NCI-H2227 treated with DMSO at 0.1 percent for 48 hours (cell line): ENCODE results near the gene GABRB3.
"Not testable (repeated sequence)": the region's sequence is repeated elsewhere in the genome, so short reads cannot be mapped to it uniquely, and the experiment has no call there.

Source experiments
- DNase-seq: peaks from one replicate; lab custom pipeline; 2025; lab: John Stamatoyannopoulos, UW

GABRB3 gene

GRCh38 chr15:26736502-26737248, 36.2 kb downstream of the GABRB3 start:
- DNase-seq: no peak

GRCh38 chr15:26731965-26732364, 40.9 kb downstream of the GABRB3 start:
- DNase-seq: no peak

GRCh38 chr15:26729581-26729980, 43.3 kb downstream of the GABRB3 start:
- no peak for DNase-seq

GRCh38 chr15:26729030-26729429, 43.8 kb downstream of the GABRB3 start:
- DNase-seq: no peak

- DNase-seq: no peak
Observed at GRCh38 chr15:26724381-26725150, 48.3 kb downstream of the GABRB3 start.

GRCh38 chr15:26722621-26723160, 50.2 kb downstream of the GABRB3 start:
- no peak for DNase-seq

- DNase-seq: no peak
Observed at GRCh38 chr15:26721232-26721967, 51.5 kb downstream of the GABRB3 start.

GRCh38 chr15:26720546-26720945, 52.3 kb downstream of the GABRB3 start:
- no peak for DNase-seq

- DNase-seq: not testable (repeated sequence)
Observed at GRCh38 chr15:26719866-26720265, 53.0 kb downstream of the GABRB3 start.

- DNase-seq: no peak
Observed at GRCh38 chr15:26716069-26716468, 56.8 kb downstream of the GABRB3 start.

- DNase-seq: no peak
Observed at GRCh38 chr15:26713498-26713897, 59.4 kb downstream of the GABRB3 start.

GRCh38 chr15:26712335-26712734, 60.5 kb downstream of the GABRB3 start:
- DNase-seq: no peak

- no peak for DNase-seq
Observed at GRCh38 chr15:26711445-26711844, 61.4 kb downstream of the GABRB3 start.

GRCh38 chr15:26702381-26702780, 70.5 kb downstream of the GABRB3 start:
- no peak for DNase-seq

GRCh38 chr15:26698555-26698954, 74.3 kb downstream of the GABRB3 start:
- DNase-seq: no peak

GRCh38 chr15:26697913-26698312, 75.0 kb downstream of the GABRB3 start:
- peak; percentile 17 for DNase-seq

GRCh38 chr15:26691249-26691648, 81.6 kb downstream of the GABRB3 start:
- DNase-seq: no peak

GRCh38 chr15:26690778-26691177, 82.1 kb downstream of the GABRB3 start:
- DNase-seq: no peak

GRCh38 chr15:26689462-26689861, 83.4 kb downstream of the GABRB3 start:
- no peak for DNase-seq

- no peak for DNase-seq
Observed at GRCh38 chr15:26686547-26687187, 86.2 kb downstream of the GABRB3 start.

GRCh38 chr15:26682598-26683164, 90.2 kb downstream of the GABRB3 start:
- no peak for DNase-seq

GRCh38 chr15:26679927-26680326, 92.9 kb downstream of the GABRB3 start:
- no peak for DNase-seq
